Measurements from ENCODE around the gene SVOP.

SVOP gene

GRCh38 chr12:108879615-108880254 is 141.1 kb downstream of the SVOP start, which contains the start of gene DAO:
TSS of gene DAO (plus strand) at chr12:108880092. CDS start at chr12:108885007, 4,915 bp downstream.
- Histone ChIP-seq H3K9me3 (ENCODE audit: control insufficient read depth, insufficient read depth, low read length) (no peaks in the 10 kb centered on the region), H3K27me3 (ENCODE audit: control insufficient read depth, low read length) (0 out of 2 replicates have a peak, but pooled peaks cover 3% of the 10 kb centered on the region), H3F3A (ENCODE audit: control insufficient read depth, insufficient read depth) (no peaks in the 10 kb centered on the region), H3K36me3 (ENCODE audit: control insufficient read depth, low read length) (no peaks in the 10 kb centered on the region), H4K20me1 (ENCODE audit: control insufficient read depth, insufficient read depth, low read depth, low read length) (no peaks in the 10 kb centered on the region), H3K4me3 (ENCODE audit: low read length) (no peak within 1 kb of the TSS), H3K9me2 (replicated peaks; ENCODE audit: control insufficient read depth, low read length) (no peaks in the 10 kb centered on the region), H3K4me1 (ENCODE audit: control insufficient read depth, low read length) (no peaks in the 10 kb centered on the region), H3K27ac (ENCODE audit: low read depth, low read length) (no peak within 1 kb of the TSS), H3K79me2 (ENCODE audit: control insufficient read depth, low read length) (no peaks in the 10 kb centered on the region), H3K4me2 (ENCODE audit: low read length) (no peak within 1 kb of the TSS)
- TF ChIP-seq EZH2phosphoT487 (IDR thresholded peaks at IDR 0.05; ENCODE audit: borderline replicate concordance, low read length): no peak
- no peak for TF ChIP-seq CTCF (IDR thresholded peaks at IDR 0.05; ENCODE audit: low read depth, low read length, poor library complexity, severe bottlenecking)

DNA sequence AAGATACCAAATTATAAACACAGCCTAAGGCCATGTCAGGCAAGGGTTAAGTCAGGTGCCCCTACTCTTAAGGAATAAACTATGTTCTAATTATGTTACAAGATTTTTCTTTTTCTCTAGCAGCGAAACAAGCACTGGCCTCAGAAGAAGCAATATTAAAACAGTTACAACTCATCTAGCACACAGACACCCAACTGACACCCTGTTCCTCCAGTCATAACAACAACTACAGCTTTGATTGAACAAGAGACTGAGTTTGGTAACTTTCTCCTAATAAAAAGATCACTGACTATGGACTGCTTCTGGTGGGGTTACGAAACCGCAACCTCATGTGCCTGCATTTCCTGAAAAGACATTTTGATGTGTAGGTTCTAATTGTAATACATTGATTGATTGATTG is 144.3 kb downstream of the SVOP start:
- H3K9me3 ChIP-seq (ENCODE audit: control insufficient read depth, insufficient read depth, low read length): no peaks in the 10 kb centered on the region
- no peaks in the 10 kb centered on the region for H3K79me2 ChIP-seq (ENCODE audit: control insufficient read depth, low read length)
- H4K20me1 ChIP-seq (ENCODE audit: control insufficient read depth, insufficient read depth, low read depth, low read length): no peaks in the 10 kb centered on the region
- H3K4me2 ChIP-seq (ENCODE audit: low read length): no peak overlapping the region
- H3K27ac ChIP-seq (ENCODE audit: low read depth, low read length): no peak overlapping the region
- no peaks in the 10 kb centered on the region for H3K4me1 ChIP-seq (ENCODE audit: control insufficient read depth, low read length)
- H3F3A ChIP-seq (ENCODE audit: control insufficient read depth, insufficient read depth): no peaks in the 10 kb centered on the region
- H3K36me3 ChIP-seq (ENCODE audit: control insufficient read depth, low read length): no peaks in the 10 kb centered on the region
- TF ChIP-seq EZH2phosphoT487 (IDR thresholded peaks at IDR 0.05; ENCODE audit: borderline replicate concordance, low read length): no peak
- no peak for TF ChIP-seq CTCF (IDR thresholded peaks at IDR 0.05; ENCODE audit: low read depth, low read length, poor library complexity, severe bottlenecking)
- H3K9me2 ChIP-seq (replicated peaks; ENCODE audit: control insufficient read depth, low read length): no peaks in the 10 kb centered on the region
- 0 out of 2 replicates have a peak, but pooled peaks cover 3% of the 10 kb centered on the region for H3K27me3 ChIP-seq (ENCODE audit: control insufficient read depth, low read length)
- no peak overlapping the region for H3K4me3 ChIP-seq (ENCODE audit: low read length)

GRCh38 chr12:108875682-108876361 is 145.0 kb downstream of the SVOP start:
- H3K9me3 ChIP-seq (ENCODE audit: control insufficient read depth, insufficient read depth, low read length): no peaks in the 10 kb centered on the region
- no peak overlapping the region for H3K4me3 ChIP-seq (ENCODE audit: low read length)
- H3K27ac ChIP-seq (ENCODE audit: low read depth, low read length): no peak overlapping the region
- H3K9me2 ChIP-seq (replicated peaks; ENCODE audit: control insufficient read depth, low read length): no peaks in the 10 kb centered on the region
- no peaks in the 10 kb centered on the region for H3K36me3 ChIP-seq (ENCODE audit: control insufficient read depth, low read length)
- no peaks in the 10 kb centered on the region for H3F3A ChIP-seq (ENCODE audit: control insufficient read depth, insufficient read depth)
- no peak for TF ChIP-seq EZH2phosphoT487 (IDR thresholded peaks at IDR 0.05; ENCODE audit: borderline replicate concordance, low read length)
- no peak for TF ChIP-seq CTCF (IDR thresholded peaks at IDR 0.05; ENCODE audit: low read depth, low read length, poor library complexity, severe bottlenecking)
- H3K4me1 ChIP-seq (ENCODE audit: control insufficient read depth, low read length): no peaks in the 10 kb centered on the region
- 0 out of 2 replicates have a peak, but pooled peaks cover 3% of the 10 kb centered on the region for H3K27me3 ChIP-seq (ENCODE audit: control insufficient read depth, low read length)
- H3K4me2 ChIP-seq (ENCODE audit: low read length): no peak overlapping the region
- no peaks in the 10 kb centered on the region for H3K79me2 ChIP-seq (ENCODE audit: control insufficient read depth, low read length)
- H4K20me1 ChIP-seq (ENCODE audit: control insufficient read depth, insufficient read depth, low read depth, low read length): no peaks in the 10 kb centered on the region

Data from DOHH2 (cell line).